GM19035 (cell line): ENCODE data around the gene PEMT.
"Not testable (repeated sequence)": the region's sequence is repeated elsewhere in the genome, so short reads cannot be mapped to it uniquely, and the experiment has no call there.

Source experiments
- ATAC-seq: cut with Tn5 transposase; IDR thresholded peaks from one replicate; pipeline ENCODE4 v1.9.1; 2021; ENCODE audit not compliant: unreplicated experiment

The PEMT gene

GRCh38 chr17:17492085-17492484 is 99.4 kb downstream of the PEMT start:
- ATAC-seq, result no peak

GRCh38 chr17:17491546-17491988 is 99.9 kb downstream of the PEMT start:
- ATAC-seq, result no peak

GRCh38 chr17:17491031-17491471 is 100.5 kb downstream of the PEMT start:
- ATAC-seq, result no peak

GRCh38 chr17:17487998-17488397 is 103.5 kb downstream of the PEMT start:
- ATAC-seq, result no peak

GRCh38 chr17:17486416-17486815 is 105.1 kb downstream of the PEMT start:
- ATAC-seq, result not testable (repeated sequence)

- ATAC-seq, result no peak
Measured at GRCh38 chr17:17485420-17485819, 106.1 kb downstream of the PEMT start.

- no peak for ATAC-seq
Measured at GRCh38 chr17:17484451-17484899, 107.0 kb downstream of the PEMT start.

GRCh38 chr17:17481860-17482259 is 109.6 kb downstream of the PEMT start:
- ATAC-seq, result no peak

GRCh38 chr17:17480593-17481148 is 110.8 kb downstream of the PEMT start:
- ATAC-seq, result no peak

- ATAC-seq, result no peak
Measured at GRCh38 chr17:17479209-17479608, 112.3 kb downstream of the PEMT start.

- peak; percentile 86 for ATAC-seq
Measured at GRCh38 chr17:17476865-17477467, 114.5 kb downstream of the PEMT start, which contains the start of gene MED9. Gene MED9 (plus strand): TSS chr17:17477000. CDS start chr17:17477042, 42 bp downstream.

- ATAC-seq, result no peak
Measured at GRCh38 chr17:17474341-17474740, 117.2 kb downstream of the PEMT start.

- ATAC-seq, result no peak
Measured at GRCh38 chr17:17472333-17472920, 119.1 kb downstream of the PEMT start.

GRCh38 chr17:17469996-17470395 is 121.5 kb downstream of the PEMT start:
- no peak for ATAC-seq

GRCh38 chr17:17469358-17469757 is 122.2 kb downstream of the PEMT start:
- no peak for ATAC-seq

GRCh38 chr17:17468217-17469010 is 123.1 kb downstream of the PEMT start:
- ATAC-seq, result no peak

GRCh38 chr17:17467720-17468119 is 123.8 kb downstream of the PEMT start:
- no peak for ATAC-seq

- no peak for ATAC-seq
Measured at GRCh38 chr17:17467016-17467415, 124.5 kb downstream of the PEMT start.

- no peak for ATAC-seq
Measured at GRCh38 chr17:17466511-17466910, 125.0 kb downstream of the PEMT start.

- ATAC-seq, result not testable (repeated sequence)
Measured at GRCh38 chr17:17465878-17466277, 125.6 kb downstream of the PEMT start.

- no peak for ATAC-seq
Measured at GRCh38 chr17:17463821-17464220, 127.7 kb downstream of the PEMT start.
